ENCODE results near the gene TUT4. TPM values are rescaled to one million over a fixed set of nuclear protein-coding genes. Genes with fewer than 3 reads are reported as not detected.

TUT4 gene
- total and polyA plus RNA-seq, 2 experiments from 2014 or later, result 37.9 to 58.0 TPM

DNA sequence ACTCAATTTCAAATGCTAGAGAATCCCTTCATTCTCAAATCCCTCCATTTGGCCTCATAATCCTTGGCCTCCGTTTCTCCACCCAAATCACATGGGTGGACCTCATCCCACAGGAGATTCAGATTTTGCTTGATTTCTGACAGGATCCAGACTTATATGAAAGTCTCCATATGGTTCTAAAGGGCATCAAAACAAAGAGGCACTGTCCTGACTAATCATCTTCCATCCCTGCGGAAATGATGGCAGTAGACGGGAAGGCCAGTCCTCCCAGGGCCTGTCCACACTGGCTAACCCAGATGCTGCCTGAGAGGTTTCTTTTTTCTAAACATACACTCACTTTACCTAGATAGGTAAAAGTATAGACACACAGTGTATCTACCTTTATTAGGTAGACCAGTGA lies 167.5 kb downstream of the TUT4 start:
- no peak for DNase-seq (ENCODE audit: low spot score)
- Histone ChIP-seq H2AFZ (no peak overlapping the region), H3K36me3 (replicated peaks; ENCODE audit: insufficient read depth, low read depth) (no peaks in the 10 kb centered on the region), H3K9me2 (replicated peaks; ENCODE audit: insufficient read depth) (no peaks in the 10 kb centered on the region), H3K4me3 (no peak overlapping the region), H3K4me1 (ENCODE audit: insufficient read depth) (no peaks in the 10 kb centered on the region), H3K27me3 (no peaks in the 10 kb centered on the region), H3K79me2 (no peaks in the 10 kb centered on the region), H3K27ac (no peak overlapping the region), H4K20me1 (ENCODE audit: insufficient read depth, poor library complexity, severe bottlenecking) (no peaks in the 10 kb centered on the region), H3K4me2 (no peak overlapping the region), H3K9me3 (ENCODE audit: low read depth) (no peaks in the 10 kb centered on the region)
- TF ChIP-seq, protein P1, sequence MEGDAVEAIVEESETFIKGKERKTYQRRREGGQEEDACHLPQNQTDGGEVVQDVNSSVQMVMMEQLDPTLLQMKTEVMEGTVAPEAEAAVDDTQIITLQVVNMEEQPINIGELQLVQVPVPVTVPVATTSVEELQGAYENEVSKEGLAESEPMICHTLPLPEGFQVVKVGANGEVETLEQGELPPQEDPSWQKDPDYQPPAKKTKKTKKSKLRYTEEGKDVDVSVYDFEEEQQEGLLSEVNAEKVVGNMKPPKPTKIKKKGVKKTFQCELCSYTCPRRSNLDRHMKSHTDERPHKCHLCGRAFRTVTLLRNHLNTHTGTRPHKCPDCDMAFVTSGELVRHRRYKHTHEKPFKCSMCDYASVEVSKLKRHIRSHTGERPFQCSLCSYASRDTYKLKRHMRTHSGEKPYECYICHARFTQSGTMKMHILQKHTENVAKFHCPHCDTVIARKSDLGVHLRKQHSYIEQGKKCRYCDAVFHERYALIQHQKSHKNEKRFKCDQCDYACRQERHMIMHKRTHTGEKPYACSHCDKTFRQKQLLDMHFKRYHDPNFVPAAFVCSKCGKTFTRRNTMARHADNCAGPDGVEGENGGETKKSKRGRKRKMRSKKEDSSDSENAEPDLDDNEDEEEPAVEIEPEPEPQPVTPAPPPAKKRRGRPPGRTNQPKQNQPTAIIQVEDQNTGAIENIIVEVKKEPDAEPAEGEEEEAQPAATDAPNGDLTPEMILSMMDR (IDR thresholded peaks at IDR 0.05; ENCODE audit: poor library complexity), result no peak
- TF ChIP-seq EZH2phosphoT487 (IDR thresholded peaks at IDR 0.05; ENCODE audit: low read depth, severe bottlenecking, unreplicated experiment) (no peak), EZH2 (IDR thresholded peaks at IDR 0.05; ENCODE audit: borderline replicate concordance) (no peak)
- 99% methylated on average over 3 of the region's 3 CpGs for WGBS (ENCODE audit: low lambda C conversion rate, missing lambda C conversion rate)

Other genes starting within 250 kb of the TUT4 start
- gene CC2D1B, start 186.9 kb downstream of the TUT4 start, total RNA-seq, result 22.7 and 28.4 TPM in 2 replicates
- gene CC2D1B, start 186.9 kb downstream of the TUT4 start, polyA plus RNA-seq, result 21.5 and 25.5 TPM in 2 replicates
- 2.6 and 3.1 TPM in 2 replicates for gene ORC1, start 148.7 kb downstream of the TUT4 start, total RNA-seq
- 1.3 and 1.8 TPM in 2 replicates for gene ORC1, start 148.7 kb downstream of the TUT4 start, polyA plus RNA-seq
- 12.8 and 13.8 TPM in 2 replicates for gene PRPF38A, start 148.5 kb downstream of the TUT4 start, total RNA-seq
- gene PRPF38A, start 148.5 kb downstream of the TUT4 start, polyA plus RNA-seq, result 23.8 and 35.9 TPM in 2 replicates
- gene GPX7, start 49.3 kb upstream of the TUT4 start, total RNA-seq, result 76.3 and 78.9 TPM in 2 replicates
- gene GPX7, start 49.3 kb upstream of the TUT4 start, polyA plus RNA-seq, result 56.4 and 58.0 TPM in 2 replicates
- 0.47 and 1.5 TPM in 2 replicates for gene SHISAL2A, start 80.1 kb upstream of the TUT4 start, total RNA-seq
- 0.89 and 0.97 TPM in 2 replicates for gene SHISAL2A, start 80.1 kb upstream of the TUT4 start, polyA plus RNA-seq
- 14.8 and 19.0 TPM in 2 replicates for gene COA7, start 145.3 kb upstream of the TUT4 start, total RNA-seq
- gene COA7, start 145.3 kb upstream of the TUT4 start, polyA plus RNA-seq, result 8.9 and 9.0 TPM in 2 replicates
- gene ZYG11B, start 173.4 kb upstream of the TUT4 start, total RNA-seq, result 34.4 and 36.2 TPM in 2 replicates
- gene ZYG11B, start 173.4 kb upstream of the TUT4 start, polyA plus RNA-seq, result 5.4 and 8.0 TPM in 2 replicates